PC-9 (cell line): ENCODE data around the gene NMNAT3. TPM values are rescaled to one million over a fixed set of nuclear protein-coding genes. Genes with fewer than 3 reads are reported as not detected.

Experiments used
- BruUV-seq: library from RNA; stranded (reverse); fragments of 400-500 nt; replicated peaks from 2 replicates; lab custom pipeline; 2021; lab: Mats Ljungman, UMichigan
- CTCF ChIA-PET: fragments of 300-600 bp; sonication (Branson Sonifier 250); formaldehyde crosslinking; loops from one replicate; lab custom pipeline; 2022; ENCODE audit warnings: antibody characterized with exemption; lab: Charles Lee
- POLR2A ChIA-PET: fragments of 300-600 bp; sonication (Branson Sonifier 250); formaldehyde crosslinking; loops from one replicate; lab custom pipeline; 2022; ENCODE audit warnings: antibody characterized with exemption; ENCODE audit not compliant: unreplicated experiment; lab: Charles Lee
- DNase-seq, 2 experiments: peaks; one replicate each; pipeline versions ENCODE4 v3.0.0 to v3.0.0-alpha.2; 2015 to 2022; ENCODE audit warnings: mixed read lengths in 1 of 2
- H2AFZ ChIP-seq: fragments of 200-600 bp; sonication (generic); 2 replicates; pipeline ENCODE4 v1.8.1; 2017; ENCODE audit warnings: antibody characterized with exemption
- H3F3A ChIP-seq: fragments of 200-600 bp; sonication (generic); 2 replicates; pipeline ENCODE4 v1.8.1; 2017; ENCODE audit warnings: antibody characterized with exemption, mild to moderate bottlenecking, low read depth; ENCODE audit not compliant: insufficient read depth
- H3K27ac ChIP-seq: fragments of 200-600 bp; sonication (generic); 2 replicates; pipeline ENCODE4 v1.6.1; 2016; ENCODE audit warnings: mixed run types
- H3K27me3 ChIP-seq: fragments of 200-600 bp; sonication (generic); 2 replicates; pipeline ENCODE4 v1.6.1; 2016; ENCODE audit warnings: low read depth, mixed run types; ENCODE audit not compliant: insufficient read depth
- H3K36me3 ChIP-seq: fragments of 200-600 bp; sonication (generic); 2 replicates; pipeline ENCODE4 v1.6.1; 2016; ENCODE audit warnings: low read depth, mixed run types
- H3K4me1 ChIP-seq: fragments of 200-600 bp; sonication (generic); replicated peaks from 2 replicates; pipeline ENCODE4 v1.6.1; 2016; ENCODE audit warnings: mixed run types; ENCODE audit not compliant: insufficient read depth
- H3K4me2 ChIP-seq: fragments of 200-600 bp; sonication (generic); 2 replicates; pipeline ENCODE4 v1.6.1; 2017; ENCODE audit warnings: mixed run types
- H3K4me3 ChIP-seq: fragments of 200-600 bp; sonication (generic); 2 replicates; pipeline ENCODE4 v1.6.1; 2016; ENCODE audit warnings: mixed run types
- H3K79me2 ChIP-seq: fragments of 200-600 bp; sonication (generic); 2 replicates; pipeline ENCODE4 v1.6.1; 2017; ENCODE audit warnings: low read depth, mixed run types
- H3K9me2 ChIP-seq: fragments of 200-600 bp; sonication (generic); 2 replicates; pipeline ENCODE4 v1.8.1; 2017; ENCODE audit warnings: mild to moderate bottlenecking; ENCODE audit not compliant: insufficient read depth
- H3K9me3 ChIP-seq: fragments of 200-600 bp; sonication (generic); 2 replicates; pipeline ENCODE4 v1.8.1; 2016; ENCODE audit warnings: low read depth; ENCODE audit not compliant: insufficient read depth
- H4K20me1 ChIP-seq: fragments of 200-600 bp; sonication (generic); 2 replicates; pipeline ENCODE4 v1.8.1; 2017; ENCODE audit not compliant: insufficient read depth
- CTCF ChIP-seq: fragments of 200-600 bp; sonication (generic); conservative IDR thresholded peaks from 2 replicates; pipeline ENCODE4 v1.6.1; 2017; ENCODE audit warnings: mixed run types, antibody characterized with exemption, mild to moderate bottlenecking, moderate library complexity
- EZH2 ChIP-seq: fragments of 200-600 bp; sonication (generic); IDR thresholded peaks from 2 replicates; pipeline ENCODE4 v1.8.0; 2017; ENCODE audit warnings: antibody characterized with exemption, low read depth
- intact Hi-C: fragments of 100-400 bp; cut with micrococcal nuclease; formaldehyde crosslinking; loops from one replicate; pipeline ENCODE4 v1.10.0; 2022; ENCODE audit not compliant: unreplicated experiment
- total RNA-seq: library from RNA; stranded (reverse); gene quantifications from 2 replicates; pipeline ENCODE4 v1.2.3, GENCODE V29; 2021

The NMNAT3 gene
- total RNA-seq, 1 experiment from 2014 or later = 1.6 TPM

- DNase-seq = no peak
- H3F3A ChIP-seq = no peaks in the 10 kb centered on the region
- H3K4me3 ChIP-seq = no peak overlapping the region
- intact Hi-C loops = no loop called here
- POLR2A ChIA-PET = no interaction called here
- no peaks in the 10 kb centered on the region for H3K27me3 ChIP-seq
- no peaks in the 10 kb centered on the region for H3K79me2 ChIP-seq
- no TSS peak for BruUV-seq
- no peaks in the 10 kb centered on the region for H3K9me2 ChIP-seq
- H3K9me3 ChIP-seq = no peaks in the 10 kb centered on the region
- TF ChIP-seq EZH2 (no peak), CTCF (no peak)
- no peak overlapping the region for H2AFZ ChIP-seq
- no peak overlapping the region for H3K4me2 ChIP-seq
- CTCF ChIA-PET = no interaction called here
- H4K20me1 ChIP-seq = no peaks in the 10 kb centered on the region
- H3K4me1 ChIP-seq = no peaks in the 10 kb centered on the region
- H3K36me3 ChIP-seq = no peaks in the 10 kb centered on the region
- no peak overlapping the region for H3K27ac ChIP-seq
Measured at GRCh38 chr3:139627759-139628158, 50.0 kb downstream of the NMNAT3 start.

GRCh38 chr3:139620438-139620837 is 57.3 kb downstream of the NMNAT3 start:
- TF ChIP-seq EZH2 (no peak), CTCF (no peak)
- Histone ChIP-seq H2AFZ (no peak overlapping the region), H3K27me3 (no peaks in the 10 kb centered on the region), H3F3A (no peaks in the 10 kb centered on the region), H3K27ac (no peak overlapping the region), H3K9me3 (no peaks in the 10 kb centered on the region), H3K9me2 (no peaks in the 10 kb centered on the region), H4K20me1 (no peaks in the 10 kb centered on the region), H3K4me1 (no peaks in the 10 kb centered on the region), H3K4me3 (no peak overlapping the region), H3K79me2 (no peaks in the 10 kb centered on the region), H3K36me3 (no peaks in the 10 kb centered on the region), H3K4me2 (no peak overlapping the region)
- CTCF ChIA-PET = no interaction called here
- POLR2A ChIA-PET = no interaction called here
- BruUV-seq = no TSS peak
- DNase-seq = no peak
- intact Hi-C loops = no loop called here

GRCh38 chr3:139619484-139619883 is 58.3 kb downstream of the NMNAT3 start:
- DNase-seq = no peak
- H3K27ac ChIP-seq = no peak overlapping the region
- H3K36me3 ChIP-seq = no peaks in the 10 kb centered on the region
- H3K79me2 ChIP-seq = no peaks in the 10 kb centered on the region
- ChIA-PET POLR2A (no interaction called here), CTCF (no interaction called here)
- no peaks in the 10 kb centered on the region for H3K9me2 ChIP-seq
- no peak overlapping the region for H3K4me2 ChIP-seq
- no peaks in the 10 kb centered on the region for H3F3A ChIP-seq
- intact Hi-C loops = no loop called here
- no peaks in the 10 kb centered on the region for H3K27me3 ChIP-seq
- no peak overlapping the region for H2AFZ ChIP-seq
- TF ChIP-seq CTCF (no peak), EZH2 (no peak)
- H3K4me3 ChIP-seq = no peak overlapping the region
- no peaks in the 10 kb centered on the region for H4K20me1 ChIP-seq
- H3K4me1 ChIP-seq = no peaks in the 10 kb centered on the region
- no TSS peak for BruUV-seq
- no peaks in the 10 kb centered on the region for H3K9me3 ChIP-seq
